Activated CD8-positive, alpha-beta memory T cell treated with anti-CD3 and anti-CD28 coated beads, Interleukin-2, amount 50 U/mL, for 4 hours (primary cell): ENCODE results near the gene VEGFC.

ENCODE experiments used
- DNase-seq: peaks from one replicate; pipeline ENCODE4 v3.0.0-alpha.2; 2020

Gene VEGFC

GRCh38 chr4:176792326-176793059 is at the start of gene VEGFC:
Gene VEGFC (minus strand): TSS chr4:176792922. CDS start chr4:176792311, 611 bp downstream.
- DNase-seq = no peak

- DNase-seq = no peak
These were observed 49.0 kb upstream of the VEGFC start for GRCh38 chr4:176841711-176842112.

GRCh38 chr4:176840166-176840565 is 47.4 kb upstream of the VEGFC start:
- no peak for DNase-seq

- DNase-seq = no peak
These were observed 46.9 kb upstream of the VEGFC start for GRCh38 chr4:176839656-176840055.

- DNase-seq = no peak
These were observed 46.1 kb upstream of the VEGFC start for GRCh38 chr4:176838601-176839433.

GRCh38 chr4:176837169-176837895 is 44.6 kb upstream of the VEGFC start:
- no peak for DNase-seq

GRCh38 chr4:176834531-176834930 is 41.8 kb upstream of the VEGFC start:
- no peak for DNase-seq

GRCh38 chr4:176833400-176834175 is 40.9 kb upstream of the VEGFC start:
- DNase-seq = no peak

- DNase-seq = no peak
These were observed 38.2 kb upstream of the VEGFC start for GRCh38 chr4:176830971-176831370.

- no peak for DNase-seq
These were observed 32.9 kb upstream of the VEGFC start for GRCh38 chr4:176825586-176825985.

- no peak for DNase-seq
These were observed 32.1 kb upstream of the VEGFC start for GRCh38 chr4:176824645-176825366.

- DNase-seq = no peak
These were observed 25.8 kb upstream of the VEGFC start for GRCh38 chr4:176818531-176818930.

- DNase-seq = no peak
These were observed 24.5 kb upstream of the VEGFC start for GRCh38 chr4:176817204-176817603.

- no peak for DNase-seq
These were observed 22.0 kb upstream of the VEGFC start for GRCh38 chr4:176814770-176815169.

- DNase-seq = no peak
These were observed 17.9 kb upstream of the VEGFC start for GRCh38 chr4:176810481-176811249.

- DNase-seq = no peak
These were observed 14.2 kb upstream of the VEGFC start for GRCh38 chr4:176806778-176807375.

GRCh38 chr4:176805155-176805554 is 12.4 kb upstream of the VEGFC start:
- DNase-seq = no peak

- DNase-seq = no peak
These were observed 8.3 kb upstream of the VEGFC start for GRCh38 chr4:176800891-176801534.

GRCh38 chr4:176799653-176800052 is 6.9 kb upstream of the VEGFC start:
- DNase-seq = no peak

- no peak for DNase-seq
These were observed 5.8 kb upstream of the VEGFC start for GRCh38 chr4:176798540-176798939.
